GM12878 (cell line): ENCODE measurements around the gene UPP2. TPM values are rescaled to one million over a fixed set of nuclear protein-coding genes. Genes with fewer than 3 reads are reported as not detected.

ENCODE experiments used
- ATAC-seq: fragments of 200-7000 bp; cut with Tn5 transposase; 3 replicates; pipeline ENCODE4 v1.9.1; 2020; ENCODE audit warnings: mild to moderate bottlenecking, moderate library complexity
- BruUV-seq: library from RNA; stranded (reverse); fragments of 400-500 nt; replicated peaks from 2 replicates; lab custom pipeline; 2021; lab: Mats Ljungman, UMichigan
- CTCF ChIA-PET: fragments of 300-600 bp; sonication (Branson Sonifier 250); formaldehyde crosslinking; extraction: SDS; loops from one replicate; lab custom pipeline; 2021; ENCODE audit warnings: inconsistent platforms; lab: Yijun Ruan, JAX
- POLR2A ChIA-PET: fragments of 350-600 bp; formaldehyde crosslinking; extraction: SDS; loops from one replicate; lab custom pipeline; 2021; ENCODE audit warnings: inconsistent platforms; lab: Charles Lee
- RAD21 ChIA-PET: fragments of 300-600 bp; sonication (Branson Sonifier 250); formaldehyde crosslinking; loops from one replicate; lab custom pipeline; 2023; ENCODE audit warnings: antibody characterized with exemption; ENCODE audit not compliant: unreplicated experiment; lab: Charles Lee
- SMC1A ChIA-PET: fragments of 300-600 bp; sonication (Branson Sonifier 250); formaldehyde crosslinking; loops from one replicate; lab custom pipeline; 2023; ENCODE audit not compliant: unreplicated experiment, uncharacterized antibody; lab: Charles Lee
- DNase-seq: peaks from one replicate; pipeline ENCODE4 v3.0.0-alpha.2; 2011; ENCODE audit warnings: low read depth, low spot score
- FAIRE-seq: peaks from 3 replicates; lab custom pipeline; 2011; peaks lifted over from hg19 to GRCh38; lab: Jason Lieb, UNC
- H2AFZ ChIP-seq: 2 replicates; pipeline ENCODE4 v1.6.0; 2011; ENCODE audit warnings: low read depth, low read length, control low read depth; ENCODE audit not compliant: control insufficient read depth
- H3K27ac ChIP-seq: 2 replicates; pipeline ENCODE4 v1.5.1; 2011; ENCODE audit warnings: control low read depth; ENCODE audit not compliant: control insufficient read depth, insufficient read depth
- H3K27me3 ChIP-seq, 2 experiments: replicated peaks in 1 of 2; 2 replicates each; pipeline versions ENCODE4 v1.6.0 to v1.6.1; 2011; ENCODE audit warnings: low read length in 1 of 2; ENCODE audit not compliant: control insufficient read depth in 2 of 2, insufficient read depth in 2 of 2
- H3K36me3 ChIP-seq, 2 experiments: 2 replicates each; pipeline ENCODE4 v1.5.1; 2011; ENCODE audit warnings: low read length in 1 of 2; ENCODE audit not compliant: control insufficient read depth in 2 of 2, insufficient read depth in 2 of 2
- H3K4me1 ChIP-seq: 2 replicates; pipeline ENCODE4 v1.6.1; 2011; ENCODE audit warnings: mild to moderate bottlenecking, low read length, moderate library complexity, mixed read lengths; ENCODE audit not compliant: control insufficient read depth, insufficient read depth
- H3K4me2 ChIP-seq: 2 replicates; pipeline ENCODE4 v1.6.0; 2011; ENCODE audit warnings: control low read depth; ENCODE audit not compliant: control insufficient read depth, insufficient read depth
- H3K4me3 ChIP-seq: fragments of 200-600 bp; sonication (generic); 2 replicates; pipeline ENCODE4 v1.5.1; 2016
- H3K79me2 ChIP-seq: 2 replicates; pipeline ENCODE4 v1.6.0; 2011; ENCODE audit warnings: low read length; ENCODE audit not compliant: control insufficient read depth, insufficient read depth
- H3K9ac ChIP-seq: 2 replicates; pipeline ENCODE4 v1.8.0; 2011; ENCODE audit warnings: low read length, control low read depth, mixed read lengths; ENCODE audit not compliant: control insufficient read depth, insufficient read depth
- H3K9me3 ChIP-seq: replicated peaks from 3 replicates; pipeline ENCODE4 v1.5.1; 2011; ENCODE audit warnings: mild to moderate bottlenecking, low read length; ENCODE audit not compliant: control insufficient read depth, insufficient read depth
- H4K20me1 ChIP-seq: 2 replicates; pipeline ENCODE4 v1.6.0; 2011; ENCODE audit not compliant: control insufficient read depth, insufficient read depth
- BCL3 ChIP-seq: IDR thresholded peaks from 2 replicates; pipeline ENCODE4 v1.6.1; 2011; ENCODE audit warnings: borderline replicate concordance, low read depth, mild to moderate bottlenecking, moderate library complexity, low read length; ENCODE audit not compliant: insufficient read depth, poor library complexity, severe bottlenecking
- EZH2 ChIP-seq: IDR thresholded peaks from 2 replicates; pipeline ENCODE4 v1.6.1; 2012; ENCODE audit warnings: low read depth, mild to moderate bottlenecking, control low read depth, inconsistent platforms, low read length, borderline replicate concordance; ENCODE audit not compliant: control insufficient read depth
- JUNB ChIP-seq: IDR thresholded peaks from 2 replicates; pipeline ENCODE4 v1.6.1; 2016; ENCODE audit warnings: antibody characterized with exemption, mild to moderate bottlenecking
- SP1 ChIP-seq: IDR thresholded peaks from one replicate; pipeline ENCODE4 v1.6.1; 2011; ENCODE audit warnings: low read depth, low read length
- SREBF1 ChIP-seq: IDR thresholded peaks from 2 replicates; pipeline ENCODE4 v1.6.1; 2012; ENCODE audit warnings: mild to moderate bottlenecking, low read length
- SREBF2 ChIP-seq: IDR thresholded peaks from 2 replicates; pipeline ENCODE4 v1.6.1; 2012; ENCODE audit warnings: mild to moderate bottlenecking, low read length
- ZNF592 ChIP-seq: fragments of 450-650 bp; IDR thresholded peaks from 2 replicates; pipeline ENCODE4 v1.6.1; 2017; ENCODE audit warnings: mild to moderate bottlenecking, moderate library complexity
- WGBS: methylation state at CpG from one replicate; pipeline ENCODE4 v1.1.6; 2016; ENCODE audit warnings: low lambda C conversion rate; ENCODE audit not compliant: insufficient replicate concordance, insufficient coverage; ENCODE audit errors: missing lambda C conversion rate; 5-methylcytosine and 5-hydroxymethylcytosine counted together
- in situ Hi-C: fragments of 300-500 bp; cut with MboI; formaldehyde crosslinking; loops from 9 replicates; pipeline ENCODE4 v1.14.3; 2018; ENCODE audit warnings: mixed read lengths
- intact Hi-C: fragments of 100-400 bp; cut with micrococcal nuclease; formaldehyde crosslinking; loops from one replicate; pipeline ENCODE4 v1.14.2; 2022; ENCODE audit not compliant: unreplicated experiment
- polyA plus RNA-seq, 11 experiments: library from polyadenylated mRNA; depleted of rRNA in 4 of 11; unstranded in 6 of 11; stranded (reverse) in 5 of 11; fragments of >200 nt; fragmentation: Nextera tagmentation in 4 of 11; fragmentation: Illumina TruSeq in 1 of 11; extraction: Ambion mirVana in 4 of 11; extraction: Trizol in 1 of 11; gene quantifications; 1 replicate in 1 of 11; 2 replicates in 10 of 11; pipeline versions ENCODE4 v1.2.1 to v1.2.3, GENCODE V29; 2011 to 2016; ENCODE audit warnings: inconsistent platforms in 2 of 11, missing spikeins in 2 of 11, low read depth in 1 of 11
- total RNA-seq, 4 experiments: library from RNA; depleted of rRNA in 3 of 4; stranded (reverse); fragments of >200 nt in 3 of 4; fragmentation: Illumina TruSeq in 1 of 4; extraction: Trizol in 1 of 4; gene quantifications; 2 replicates each; pipeline versions ENCODE4 v1.2.1 to v1.2.3, GENCODE V29; 2013 to 2021

The UPP2 gene
- total and polyA plus RNA-seq, 10 of the 15 experiments (the other 5 are each of a cell fraction or from before 2014, with no cell fraction given): not detected

- H3K9ac ChIP-seq: no peak overlapping the region
- WGBS: 12% methylated on average over 4 of the region's 5 CpGs
- no peaks in the 10 kb centered on the region for H3K4me1 ChIP-seq
- in situ Hi-C loops: no loop called here
- DNase-seq (no peak), FAIRE-seq (no peak), ATAC-seq (no peak)
- ChIA-PET POLR2A (no interaction called here), RAD21 (no interaction called here), SMC1A (interaction anchor here (0.6 kb wide), 1 partner anchor 763 kb away, joined by 3 read pairs; no protein-coding TSS in a partner anchor), CTCF (no interaction called here)
- H3K36me3 ChIP-seq: no peaks in the 10 kb centered on the region
- no TSS peak for BruUV-seq
- H3K9me3 ChIP-seq: no peaks in the 10 kb centered on the region
- no peak overlapping the region for H3K4me3 ChIP-seq
- H3K4me2 ChIP-seq: no peak overlapping the region
- H2AFZ ChIP-seq: no peak overlapping the region
- intact Hi-C loops: no loop called here
- H4K20me1 ChIP-seq: no peaks in the 10 kb centered on the region
- TF ChIP-seq BCL3 (no peak), JUNB (no peak), ZNF592 (no peak), SREBF2 (no peak), SP1 (no peak), EZH2 (no peak), SREBF1 (no peak)
- no peaks in the 10 kb centered on the region for H3K79me2 ChIP-seq
- H3K27ac ChIP-seq: no peak overlapping the region
- H3K27me3 ChIP-seq: no peaks in the 10 kb centered on the region; a peak in 1 of 4 replicates
Observed at GRCh38 chr2:158138255-158138654, 36.6 kb downstream of the UPP2 start.
